Tibial nerve (tissue), 4 donors: Measurements from ENCODE around the gene RAD9A.

ENCODE experiments used
- CTCF ChIP-seq, 5 experiments: fragments of 200-600 bp in 3 of 5; fragments of 450-650 bp in 2 of 5; sonication (generic) in 3 of 5; IDR thresholded peaks; one replicate each; pipeline ENCODE4 v1.5.1; 2016 to 2019; ENCODE audit warnings: antibody characterized with exemption in 5 of 5, mild to moderate bottlenecking in 3 of 5, moderate library complexity in 2 of 5
- EP300 ChIP-seq, 2 donors: sonication (generic); formaldehyde crosslinking; IDR thresholded peaks; one replicate each; pipeline ENCODE4 v1.6.1; 2017; ENCODE audit warnings: antibody characterized with exemption in 2 of 2, mild to moderate bottlenecking in 1 of 2
- POLR2A ChIP-seq, 2 donors: fragments of 450-650 bp; IDR thresholded peaks; one replicate each; pipeline ENCODE4 v1.6.1; 2017; ENCODE audit warnings: antibody characterized with exemption in 2 of 2, mild to moderate bottlenecking in 2 of 2, moderate library complexity in 2 of 2

GRCh38 chr11:67441098-67441563 is 49.3 kb downstream of the RAD9A start:
- TF ChIP-seq CTCF (IDR thresholded peaks at IDR 0.05) (no peak), EP300 (IDR thresholded peaks at IDR 0.05) (no peak), POLR2A (IDR thresholded peaks at IDR 0.05) (no peak)
